Left renal pelvis (tissue), 4 donors: ENCODE measurements around the gene POU2AF1. TPM values are rescaled to one million over a fixed set of nuclear protein-coding genes. Genes with fewer than 3 reads are reported as not detected.

ENCODE experiments used
- DNase-seq, 4 donors: peaks; one replicate each; pipeline ENCODE4 v3.0.0-alpha.2; 2013; ENCODE audit warnings: low read depth in 4 of 4, low spot score in 3 of 4
- polyA plus RNA-seq, 4 donors: library from polyadenylated mRNA; unstranded; fragments of 120-200 nt; gene quantifications; one replicate each; pipeline ENCODE4 v1.2.1, GENCODE V29; 2013; ENCODE audit not compliant: insufficient read length in 4 of 4

The POU2AF1 gene
- polyA plus RNA-seq, 4 donors: 0.26 to 1.3 (median 0.51) TPM

GRCh38 chr11:111388842-111389241 lies 9.8 kb upstream of the POU2AF1 start:
- no peak for DNase-seq

- DNase-seq: no peak
These were observed 9.3 kb upstream of the POU2AF1 start for GRCh38 chr11:111388420-111388819.

GRCh38 chr11:111387363-111387762 lies 8.3 kb upstream of the POU2AF1 start:
- DNase-seq: no peak

GRCh38 chr11:111386611-111387150 lies 7.6 kb upstream of the POU2AF1 start:
- DNase-seq: no peak

- DNase-seq: no peak
These were observed 5.4 kb upstream of the POU2AF1 start for GRCh38 chr11:111384494-111384893.

- DNase-seq: no peak
These were observed 3.4 kb upstream of the POU2AF1 start for GRCh38 chr11:111382451-111382850.

GRCh38 chr11:111379602-111380136 lies 594 bp upstream of the POU2AF1 start:
- peak in 1 of 4 donors; percentile 7 for DNase-seq

- peak in 1 of 4 donors; percentile 19 for DNase-seq
These were observed 752 bp downstream of the POU2AF1 start for GRCh38 chr11:111378185-111378860.

GRCh38 chr11:111376181-111376871 lies 2.7 kb downstream of the POU2AF1 start:
- DNase-seq: no peak

GRCh38 chr11:111373590-111373989 lies 5.5 kb downstream of the POU2AF1 start:
- DNase-seq: no peak

- DNase-seq: no peak
These were observed 6.5 kb downstream of the POU2AF1 start for GRCh38 chr11:111372538-111372937.

- DNase-seq: no peak
These were observed 8.0 kb downstream of the POU2AF1 start for GRCh38 chr11:111370902-111371578.

- DNase-seq: no peak
These were observed 8.7 kb downstream of the POU2AF1 start for GRCh38 chr11:111370270-111370901.

GRCh38 chr11:111368285-111368560 lies 10.9 kb downstream of the POU2AF1 start:
- no peak for DNase-seq

GRCh38 chr11:111367411-111368284 lies 11.4 kb downstream of the POU2AF1 start:
- DNase-seq: no peak

GRCh38 chr11:111366560-111367410 lies 12.3 kb downstream of the POU2AF1 start:
- no peak for DNase-seq

GRCh38 chr11:111365722-111366559 lies 13.1 kb downstream of the POU2AF1 start:
- DNase-seq: no peak

- no peak for DNase-seq
These were observed 14.6 kb downstream of the POU2AF1 start for GRCh38 chr11:111364503-111364902.
